DND-41 (cell line): ENCODE data around the gene SLC38A5.

ENCODE experiments used
- ATAC-seq: fragments of 200-7000 bp; cut with Tn5 transposase; 3 replicates; pipeline ENCODE4 v1.9.1; 2021; ENCODE audit warnings: low read depth; ENCODE audit not compliant: insufficient read depth
- DNase-seq: peaks from one replicate; pipeline ENCODE4 v3.0.0-alpha.2; 2020
- H2AFZ ChIP-seq: 2 replicates; pipeline ENCODE4 v1.6.0; 2012; ENCODE audit warnings: low read depth, low read length
- H3K27ac ChIP-seq: 2 replicates; pipeline ENCODE4 v1.5.1; 2012; ENCODE audit warnings: low read length, inconsistent platforms
- H3K27me3 ChIP-seq: fragments of 200-600 bp; sonication (generic); 2 replicates; pipeline ENCODE4 v1.6.0; 2012; ENCODE audit warnings: low read length, mild to moderate bottlenecking, inconsistent platforms; ENCODE audit not compliant: insufficient read depth, poor library complexity
- H3K36me3 ChIP-seq: 2 replicates; pipeline ENCODE4 v1.5.1; 2012; ENCODE audit warnings: low read length, inconsistent platforms; ENCODE audit not compliant: insufficient read depth
- H3K4me1 ChIP-seq: 2 replicates; pipeline ENCODE4 v1.5.1; 2012; ENCODE audit warnings: mild to moderate bottlenecking, low read length; ENCODE audit not compliant: insufficient read depth
- H3K4me2 ChIP-seq: 2 replicates; pipeline ENCODE4 v1.6.0; 2012; ENCODE audit warnings: mild to moderate bottlenecking, moderate library complexity, low read length, inconsistent platforms; ENCODE audit not compliant: insufficient read depth
- H3K4me3 ChIP-seq, 2 experiments: fragments of 200-600 bp in 1 of 2; shearing (Covaris generic) in 1 of 2; 2 replicates each; pipeline ENCODE4 v1.5.1; 2012 to 2016; ENCODE audit warnings: inconsistent platforms in 2 of 2, low read length in 2 of 2, mild to moderate bottlenecking in 2 of 2, low read depth in 1 of 2, moderate library complexity in 1 of 2
- H3K79me2 ChIP-seq: 2 replicates; pipeline ENCODE4 v1.6.0; 2012; ENCODE audit warnings: low read length, inconsistent platforms; ENCODE audit not compliant: insufficient read depth
- H3K9ac ChIP-seq: 2 replicates; pipeline ENCODE4 v1.6.0; 2012; ENCODE audit warnings: low read depth, mild to moderate bottlenecking, inconsistent platforms, low read length, moderate library complexity
- H3K9me3 ChIP-seq: 2 replicates; pipeline ENCODE4 v1.5.1; 2012; ENCODE audit warnings: low read length, moderate library complexity, mild to moderate bottlenecking, inconsistent platforms; ENCODE audit not compliant: insufficient read depth, severe bottlenecking
- H4K20me1 ChIP-seq: 2 replicates; pipeline ENCODE4 v1.6.0; 2012; ENCODE audit warnings: low read length; ENCODE audit not compliant: insufficient read depth
- CTCF ChIP-seq: IDR thresholded peaks from 2 replicates; pipeline ENCODE4 v1.5.1; 2012; ENCODE audit warnings: borderline replicate concordance, low read length, moderate library complexity, mild to moderate bottlenecking; ENCODE audit not compliant: poor library complexity, severe bottlenecking; ENCODE audit errors: extremely low read depth
- EZH2 ChIP-seq: IDR thresholded peaks from 3 replicates; pipeline ENCODE4 v1.6.1; 2012; ENCODE audit warnings: borderline replicate concordance, low read depth, mild to moderate bottlenecking, moderate library complexity, low read length, inconsistent platforms; ENCODE audit not compliant: severe bottlenecking

Gene SLC38A5

GRCh38 chrX:48476919-48477318 is 6.9 kb upstream of the SLC38A5 start:
- peak overlapping the region; percentile 77 for H3K9ac ChIP-seq
- peaks cover 15% of the 10 kb centered on the region; the same call in 1 of the 2 replicates for H4K20me1 ChIP-seq
- H3K27me3 ChIP-seq, result no peaks in the 10 kb centered on the region
- peak overlapping the region; percentile 85 for H3K27ac ChIP-seq
- ATAC-seq (no peak), DNase-seq (no peak)
- H3K4me3 ChIP-seq, result peak overlapping the region; percentile 38 to 67; a peak in 3 of 4 replicates
- H3K4me2 ChIP-seq, result peak overlapping the region; percentile 88
- no peak for TF ChIP-seq EZH2
- no peak for TF ChIP-seq CTCF
- no peaks in the 10 kb centered on the region for H3K9me3 ChIP-seq
- H3K4me1 ChIP-seq, result peaks cover 35% of the 10 kb centered on the region
- no peak overlapping the region for H2AFZ ChIP-seq
- H3K36me3 ChIP-seq, result peaks cover 38% of the 10 kb centered on the region
- H3K79me2 ChIP-seq, result peaks cover 33% of the 10 kb centered on the region

DNA sequence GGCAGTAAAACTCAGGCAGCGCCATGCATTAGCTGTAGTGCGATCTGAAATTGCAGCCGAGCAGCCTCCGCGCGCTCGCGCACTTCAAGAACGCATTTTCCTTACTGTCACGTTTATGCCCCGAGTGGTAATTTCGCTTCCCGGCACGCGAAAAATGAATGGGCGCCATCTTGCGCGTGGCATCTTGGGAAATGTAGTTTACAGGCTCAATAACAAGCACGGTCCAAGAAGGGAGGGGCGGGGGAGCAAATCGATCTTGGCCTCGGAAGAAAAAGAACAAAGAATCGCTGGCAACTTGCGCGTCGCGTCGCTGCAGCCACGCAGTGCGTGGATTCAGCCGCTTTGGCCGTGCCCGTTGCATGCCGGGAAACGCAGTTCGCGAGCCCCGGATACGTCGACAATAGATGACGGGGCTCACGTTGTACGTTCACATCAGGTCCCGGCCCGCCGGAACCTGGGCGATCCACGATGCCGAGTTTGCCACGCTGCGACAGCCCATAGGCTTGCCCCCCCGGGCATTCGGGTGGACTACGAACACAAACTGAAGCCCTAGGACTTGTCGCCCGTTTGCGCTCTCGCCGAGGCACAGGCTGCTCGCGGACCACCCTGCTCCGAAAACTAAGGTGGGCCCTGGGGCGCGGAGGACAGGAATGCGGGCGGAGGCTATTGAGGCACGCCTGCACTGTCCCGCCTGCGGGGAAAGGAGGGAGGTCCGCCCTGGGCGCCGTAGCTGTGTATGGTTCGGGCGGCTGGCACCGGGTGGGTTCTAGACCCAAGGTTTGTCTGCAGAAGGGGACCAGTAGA is 5.9 kb upstream of the SLC38A5 start, which contains the start of gene FTSJ1:
Gene FTSJ1 (plus strand): TSS at position 426 of the 804 bp plus-strand sequence. CDS start 1,849 bp downstream, outside the sequence.
- Histone ChIP-seq H4K20me1 (peaks cover 15% of the 10 kb centered on the region; the same call in 1 of the 2 replicates), H3K27ac (peak within 1 kb of the TSS; percentile 85), H3K4me3 (peak within 1 kb of the TSS; percentile 38 to 67), H3K9ac (peak within 1 kb of the TSS; percentile 77), H2AFZ (peak within 1 kb of the TSS; percentile 76), H3K4me2 (peak within 1 kb of the TSS; percentile 88), H3K27me3 (no peaks in the 10 kb centered on the region), H3K79me2 (peaks cover 33% of the 10 kb centered on the region), H3K4me1 (peaks cover 35% of the 10 kb centered on the region), H3K9me3 (no peaks in the 10 kb centered on the region), H3K36me3 (peaks cover 28% of the 10 kb centered on the region)
- DNase-seq, result peak; percentile 91
- TF ChIP-seq CTCF (no peak), EZH2 (no peak)
- peak; percentile 90 for ATAC-seq

DNA sequence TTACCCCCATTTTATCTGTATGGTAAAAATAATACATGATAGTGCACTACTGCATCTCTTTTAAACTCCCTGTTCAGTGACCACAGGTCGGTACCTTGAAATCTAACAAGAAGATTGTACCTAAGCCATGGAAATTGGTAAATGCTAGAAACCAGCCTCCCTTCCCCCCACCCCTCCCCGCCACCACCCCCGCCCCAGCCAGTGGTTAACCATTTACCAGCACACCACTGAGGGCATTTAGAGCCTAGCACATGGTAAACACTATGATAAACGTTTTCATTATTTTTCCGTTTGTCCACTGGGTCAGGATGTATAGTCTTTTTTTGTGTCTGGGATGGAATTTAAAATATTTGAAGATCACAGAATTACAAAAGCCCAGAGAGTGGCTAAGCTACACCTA is 5.2 kb upstream of the SLC38A5 start:
- Histone ChIP-seq H3K79me2 (peaks cover 33% of the 10 kb centered on the region), H3K36me3 (peaks cover 21% of the 10 kb centered on the region), H3K4me3 (peak overlapping the region; percentile 38 to 67), H3K9me3 (no peaks in the 10 kb centered on the region), H3K27me3 (no peaks in the 10 kb centered on the region), H2AFZ (peak overlapping the region; percentile 76), H4K20me1 (peaks cover 15% of the 10 kb centered on the region; the same call in 1 of the 2 replicates), H3K27ac (peak overlapping the region; percentile 85), H3K4me2 (peak overlapping the region; percentile 88), H3K4me1 (peaks cover 35% of the 10 kb centered on the region), H3K9ac (peak overlapping the region; percentile 77)
- TF ChIP-seq EZH2 (no peak), CTCF (no peak)
- ATAC-seq (no peak; the same call in 2 of the 3 replicates), DNase-seq (peak; percentile 21)
